GM12865 (cell line): ENCODE measurements around the gene CPS1.

Experiments used
- DNase-seq: peaks from one replicate; pipeline ENCODE4 v3.0.0; 2010; ENCODE audit warnings: low read depth
- H3K4me3 ChIP-seq: 2 replicates; pipeline ENCODE4 v1.5.1; 2011; ENCODE audit warnings: mild to moderate bottlenecking, low read depth, low read length, control low read depth
- CTCF ChIP-seq: IDR thresholded peaks from 2 replicates; pipeline ENCODE4 v1.5.1; 2011; ENCODE audit warnings: low read length, control low read depth, low read depth, inconsistent platforms; ENCODE audit not compliant: insufficient read depth; ENCODE audit errors: missing control alignments

CPS1 gene

DNA sequence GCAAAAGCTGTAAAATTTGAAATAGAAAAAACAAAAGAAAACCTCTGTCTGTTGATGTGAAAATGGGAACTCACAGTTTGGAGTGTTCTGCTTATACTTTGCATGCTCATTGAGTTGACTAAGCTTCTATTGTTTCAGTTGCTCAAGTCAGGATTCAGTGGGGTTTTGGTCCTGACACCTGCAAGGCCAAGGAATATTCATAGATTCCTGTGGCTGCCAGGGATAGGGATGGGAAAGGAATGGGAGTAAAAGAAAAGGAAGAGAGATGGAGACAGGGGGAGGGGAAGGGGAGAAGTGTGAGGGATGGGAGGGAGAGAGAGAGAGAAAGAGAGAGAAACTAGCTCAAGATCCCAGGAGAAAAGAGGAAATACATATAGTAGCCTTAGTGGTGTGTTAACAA is 1.3 kb downstream of the CPS1 start:
- no peak for TF ChIP-seq CTCF
- DNase-seq: no peak

GRCh38 chr2:210558708-210559107 is 2.3 kb downstream of the CPS1 start:
- no peak for TF ChIP-seq CTCF
- H3K4me3 ChIP-seq: no peak overlapping the region
- DNase-seq: no peak

More for the DNA sequence above, 1.3 kb downstream of the CPS1 start:
- no peak overlapping the region for H3K4me3 ChIP-seq

DNA sequence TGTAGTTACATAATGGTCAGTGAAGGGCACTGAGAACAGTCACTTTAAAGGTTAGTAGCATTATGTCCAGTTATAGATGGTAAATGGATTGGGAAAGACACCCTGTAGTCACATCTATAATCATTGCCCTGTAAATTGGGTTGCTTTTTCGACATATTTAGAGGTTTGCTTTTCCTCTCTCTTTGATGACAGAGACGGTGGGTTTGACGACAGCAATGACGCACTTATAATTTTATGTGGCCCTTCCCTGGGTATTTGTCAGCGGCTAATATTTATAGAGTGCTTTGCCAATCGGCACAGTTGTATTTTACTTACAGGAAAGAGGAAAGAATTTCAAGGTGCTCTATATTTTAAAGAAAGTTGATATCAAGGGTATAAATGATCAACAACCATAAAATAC is 2.8 kb downstream of the CPS1 start:
- H3K4me3 ChIP-seq: no peak overlapping the region
- TF ChIP-seq CTCF: no peak
- no peak for DNase-seq

DNA sequence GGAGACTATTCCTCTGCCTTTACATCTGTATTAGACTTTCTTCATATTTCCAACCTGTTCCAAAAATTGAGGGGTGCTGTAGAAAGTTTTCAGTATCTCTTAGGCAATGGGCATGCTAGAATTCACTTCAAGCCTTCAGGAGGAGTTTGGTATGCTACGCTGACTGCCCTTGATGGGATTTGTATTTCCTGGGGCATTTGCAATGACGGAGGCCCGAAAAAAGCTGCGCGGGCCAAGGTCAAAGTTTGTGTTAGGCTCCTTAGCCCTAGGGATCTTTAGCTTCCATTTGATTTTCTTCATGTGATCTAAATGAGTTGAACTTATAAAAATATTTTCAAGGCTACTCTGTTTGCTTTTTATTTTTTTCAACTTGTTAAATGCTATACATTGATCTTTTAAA is 5.1 kb downstream of the CPS1 start:
- TF ChIP-seq CTCF: no peak

DNA sequence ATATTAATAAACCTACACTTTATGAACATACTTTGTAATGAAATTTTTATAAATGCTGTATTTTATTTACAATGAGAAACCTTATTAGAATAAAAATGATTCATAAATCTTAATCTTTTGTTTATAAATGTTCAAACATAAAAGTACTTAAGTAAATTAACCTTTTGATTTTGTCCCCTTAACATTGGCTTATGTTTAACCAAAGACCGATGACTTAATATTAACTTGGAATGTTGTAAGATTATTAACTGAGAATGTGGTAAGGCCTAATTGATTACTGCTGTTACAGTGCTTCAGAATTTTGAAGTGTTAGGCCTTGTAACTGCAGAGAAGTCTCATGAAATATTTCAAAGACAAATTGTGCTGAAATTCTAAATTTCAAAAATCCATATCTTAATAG is 5.7 kb downstream of the CPS1 start:
- no peak for TF ChIP-seq CTCF
- no peak overlapping the region for H3K4me3 ChIP-seq
- DNase-seq: no peak

More for the DNA sequence above, 5.1 kb downstream of the CPS1 start:
- DNase-seq: no peak
- H3K4me3 ChIP-seq: no peak overlapping the region

DNA sequence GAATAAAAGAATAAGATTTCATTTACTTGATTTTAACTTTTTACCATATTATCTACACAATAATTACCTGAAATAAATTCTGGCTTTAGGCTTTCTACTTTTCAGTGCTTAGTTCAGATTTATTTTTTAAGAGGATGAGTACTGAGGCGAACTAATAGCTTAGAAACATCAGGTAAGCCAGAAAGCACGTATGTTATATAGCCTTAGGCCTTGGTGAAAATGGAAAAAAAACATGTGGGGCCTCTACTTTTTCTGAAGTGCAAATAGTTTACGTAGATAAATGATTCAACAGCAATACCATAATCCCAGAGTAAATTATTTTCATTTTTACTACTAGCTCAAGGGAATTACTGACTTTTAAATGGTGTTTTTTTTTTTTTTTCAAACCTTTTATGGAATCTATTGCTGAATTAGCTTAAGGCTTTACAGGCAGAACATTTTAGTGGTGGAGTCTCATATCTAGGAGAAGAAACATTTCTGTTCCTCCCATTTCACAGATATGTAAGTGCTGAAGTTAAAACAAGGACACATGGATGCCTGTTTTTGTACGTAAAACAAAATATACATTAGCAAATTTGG is 6.2 kb downstream of the CPS1 start:
- no peak overlapping the region for H3K4me3 ChIP-seq
- DNase-seq: no peak
- no peak for TF ChIP-seq CTCF

DNA sequence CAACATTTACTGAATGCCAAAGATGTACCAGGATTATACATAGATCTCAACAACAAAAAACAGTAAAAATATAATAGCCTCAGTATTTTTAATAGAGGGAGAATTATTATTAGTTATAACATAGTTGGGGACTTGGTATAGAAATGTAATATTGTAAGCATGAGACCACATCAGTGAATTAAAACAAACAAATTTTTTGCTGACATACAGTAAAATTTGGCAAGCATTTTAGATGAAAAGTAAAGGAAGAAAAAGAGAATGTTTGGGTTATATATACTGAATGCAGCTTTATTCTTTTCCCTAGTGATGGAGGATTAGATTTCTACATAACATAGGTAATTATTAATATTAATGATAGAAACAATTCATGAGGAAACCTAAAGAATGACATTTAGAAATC is 10.9 kb downstream of the CPS1 start:
- no peak for TF ChIP-seq CTCF
- DNase-seq: no peak
- no peak overlapping the region for H3K4me3 ChIP-seq
